GM10248 (cell line): ENCODE results near the gene ZBTB4.

ENCODE experiments used
- CTCF ChIA-PET: fragments of 300-600 bp; sonication (Branson Sonifier 250); formaldehyde crosslinking; extraction: SDS; loops from one replicate; lab custom pipeline; 2021; ENCODE audit warnings: antibody characterized with exemption; lab: Yijun Ruan, JAX
- POLR2A ChIA-PET: fragments of 350-650 bp; sonication (Branson Sonifier 250); formaldehyde crosslinking; extraction: SDS; loops from one replicate; lab custom pipeline; 2020; ENCODE audit warnings: antibody characterized with exemption; lab: Yijun Ruan, JAX
- DNase-seq: peaks from one replicate; pipeline ENCODE4 v3.0.0; 2012; ENCODE audit errors: extremely low spot score
- TF ChIP-seq, protein P1 (sequence below): IDR thresholded peaks from 2 replicates; pipeline ENCODE4 v1.5.1; 2012; ENCODE audit warnings: mild to moderate bottlenecking, low read depth; ENCODE audit errors: extremely low read depth, missing control alignments, control extremely low read depth

The ZBTB4 gene

GRCh38 chr17:7503521-7503920, 24.1 kb upstream of the ZBTB4 start:
- TF ChIP-seq, protein P1, sequence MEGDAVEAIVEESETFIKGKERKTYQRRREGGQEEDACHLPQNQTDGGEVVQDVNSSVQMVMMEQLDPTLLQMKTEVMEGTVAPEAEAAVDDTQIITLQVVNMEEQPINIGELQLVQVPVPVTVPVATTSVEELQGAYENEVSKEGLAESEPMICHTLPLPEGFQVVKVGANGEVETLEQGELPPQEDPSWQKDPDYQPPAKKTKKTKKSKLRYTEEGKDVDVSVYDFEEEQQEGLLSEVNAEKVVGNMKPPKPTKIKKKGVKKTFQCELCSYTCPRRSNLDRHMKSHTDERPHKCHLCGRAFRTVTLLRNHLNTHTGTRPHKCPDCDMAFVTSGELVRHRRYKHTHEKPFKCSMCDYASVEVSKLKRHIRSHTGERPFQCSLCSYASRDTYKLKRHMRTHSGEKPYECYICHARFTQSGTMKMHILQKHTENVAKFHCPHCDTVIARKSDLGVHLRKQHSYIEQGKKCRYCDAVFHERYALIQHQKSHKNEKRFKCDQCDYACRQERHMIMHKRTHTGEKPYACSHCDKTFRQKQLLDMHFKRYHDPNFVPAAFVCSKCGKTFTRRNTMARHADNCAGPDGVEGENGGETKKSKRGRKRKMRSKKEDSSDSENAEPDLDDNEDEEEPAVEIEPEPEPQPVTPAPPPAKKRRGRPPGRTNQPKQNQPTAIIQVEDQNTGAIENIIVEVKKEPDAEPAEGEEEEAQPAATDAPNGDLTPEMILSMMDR: no peak
- CTCF ChIA-PET: interaction anchor here (1.2 to 3.1 kb wide), 2 partner anchors 11 to 148 kb away, joined by 3 to 18 read pairs; no protein-coding TSS in a partner anchor
- POLR2A ChIA-PET: no interaction called here
- no peak for DNase-seq

DNA sequence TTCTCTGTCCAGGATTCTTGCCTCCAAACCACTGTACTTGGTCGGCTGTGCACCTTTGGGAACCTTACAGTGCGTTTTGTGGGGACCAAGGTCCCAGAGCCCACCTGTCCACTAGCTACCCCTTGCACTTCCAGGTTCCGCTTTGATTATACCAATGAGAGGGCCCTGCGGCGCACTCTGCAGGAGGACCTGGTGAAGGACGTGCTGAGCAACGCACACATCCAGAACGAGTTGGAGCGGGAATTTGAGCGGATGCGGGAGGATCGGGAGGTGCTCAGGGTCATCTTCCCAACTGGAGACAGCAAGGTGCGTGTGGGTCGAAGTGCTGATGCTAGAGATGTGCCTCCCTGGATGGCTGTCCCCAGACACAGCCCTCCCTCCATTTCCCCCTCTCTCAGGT, 23.6 kb upstream of the ZBTB4 start:
- TF ChIP-seq, protein P1: peak; percentile 11
- no peak for DNase-seq
- POLR2A ChIA-PET: no interaction called here
- CTCF ChIA-PET: interaction anchor here (0.7 to 3.1 kb wide), 2 partner anchors 11 to 147 kb away, joined by 3 to 18 read pairs; no protein-coding TSS in a partner anchor

- no peak for DNase-seq
- ChIA-PET CTCF (interaction anchor here (0.7 to 3.1 kb wide), 2 partner anchors 12 to 147 kb away, joined by 3 to 18 read pairs; no protein-coding TSS in a partner anchor), POLR2A (no interaction called here)
- TF ChIP-seq, protein P1: no peak
Observed at GRCh38 chr17:7502171-7502847, 22.9 kb upstream of the ZBTB4 start.

DNA sequence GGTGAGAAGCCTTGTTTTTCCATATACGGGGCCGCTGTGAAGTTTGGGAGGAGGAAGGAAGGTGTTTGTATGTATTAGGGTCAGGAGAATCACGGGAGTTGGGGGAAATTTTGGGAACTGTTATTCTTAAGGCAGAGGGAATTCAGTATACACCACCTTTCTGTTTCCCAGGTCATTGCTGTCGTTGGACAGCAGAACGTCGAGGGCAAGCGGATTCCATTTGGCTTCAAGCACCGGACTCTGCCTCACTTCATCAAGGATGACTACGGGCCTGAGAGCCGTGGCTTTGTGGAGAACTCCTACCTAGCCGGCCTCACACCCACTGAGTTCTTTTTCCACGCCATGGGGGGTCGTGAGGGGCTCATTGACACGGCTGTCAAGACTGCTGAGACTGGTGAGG, 22.3 kb upstream of the ZBTB4 start:
- CTCF ChIA-PET: interaction anchor here (3.1 kb wide), 1 partner anchor 12 kb away, joined by 18 read pairs; no protein-coding TSS in a partner anchor
- no peak for DNase-seq
- TF ChIP-seq, protein P1: no peak
- POLR2A ChIA-PET: no interaction called here

- DNase-seq: no peak
- POLR2A ChIA-PET: interaction anchor here (0.7 kb wide), 1 partner anchor 13 kb away, joined by 5 read pairs; no protein-coding TSS in a partner anchor
- TF ChIP-seq, protein P1: no peak
- CTCF ChIA-PET: interaction anchor here (1.5 kb wide), 1 partner anchor 58 kb away, joined by 3 read pairs; no protein-coding TSS in a partner anchor
Observed at GRCh38 chr17:7499161-7499560, 19.7 kb upstream of the ZBTB4 start.

DNA sequence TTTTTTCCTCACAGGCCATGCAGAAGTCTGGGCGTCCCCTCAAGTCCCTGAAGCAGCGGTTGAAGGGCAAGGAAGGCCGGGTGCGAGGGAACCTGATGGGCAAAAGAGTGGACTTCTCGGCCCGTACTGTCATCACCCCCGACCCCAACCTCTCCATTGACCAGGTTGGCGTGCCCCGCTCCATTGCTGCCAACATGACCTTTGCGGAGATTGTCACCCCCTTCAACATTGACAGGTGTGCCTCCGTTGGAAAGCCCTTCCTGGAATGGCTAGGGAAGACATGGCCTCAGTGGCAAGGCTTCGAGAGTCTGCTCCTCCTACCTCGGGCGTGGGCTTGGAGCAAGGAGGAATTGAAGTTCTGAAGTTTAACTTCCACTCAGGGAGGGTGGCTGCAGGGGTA, 18.2 kb upstream of the ZBTB4 start:
- ChIA-PET CTCF (interaction anchor here (1.2 to 2.1 kb wide), 2 partner anchors 10 to 99 kb away, joined by 4 to 7 read pairs; no protein-coding TSS in a partner anchor), POLR2A (interaction anchor here (1.0 kb wide), 1 partner anchor 10 kb away, joined by 3 read pairs; no protein-coding TSS in a partner anchor)
- no peak for DNase-seq
- TF ChIP-seq, protein P1: no peak
